Stomach (tissue), 9 donors: Measurements from ENCODE around the gene SPTBN5. TPM values are rescaled to one million over a fixed set of nuclear protein-coding genes. Genes with fewer than 3 reads are reported as not detected.
A peak's percentile ranks its signal among the peaks of the same experiment; 100 is the strongest.

ENCODE experiments used
- DNase-seq, 2 donors: peaks; one replicate each; pipeline versions ENCODE4 v3.0.0 to v3.0.0-alpha.2; 2013 to 2019
- H3K27ac ChIP-seq, 5 donors: fragments of 200-600 bp in 4 of 5; sonication (generic) in 4 of 5; one replicate each; pipeline ENCODE4 v1.5.1; 2013 to 2019; ENCODE audit warnings: mild to moderate bottlenecking in 1 of 5, moderate library complexity in 1 of 5
- H3K27me3 ChIP-seq, 3 donors: fragments of 200-600 bp; sonication (generic); one replicate each; pipeline ENCODE4 v1.5.1; 2017 to 2019; ENCODE audit warnings: mixed run types in 1 of 3
- H3K36me3 ChIP-seq, 4 donors: fragments of 200-600 bp; sonication (generic); 1 replicate in 3 of 4; 2 replicates in 1 of 4; pipeline ENCODE4 v1.5.1; 2016 to 2019
- H3K4me1 ChIP-seq, 4 donors: fragments of 200-600 bp; sonication (generic); one replicate each; pipeline ENCODE4 v1.5.1; 2016 to 2019
- H3K4me3 ChIP-seq, 4 donors: fragments of 200-600 bp; sonication (generic) in 3 of 4; one replicate each; pipeline ENCODE4 v1.5.1; 2016 to 2019; ENCODE audit warnings: mild to moderate bottlenecking in 1 of 4
- H3K9me3 ChIP-seq, 4 donors: fragments of 200-600 bp; sonication (generic); one replicate each; pipeline ENCODE4 v1.5.1; 2016 to 2019
- EP300 ChIP-seq: sonication (generic); formaldehyde crosslinking; IDR thresholded peaks from one replicate; pipeline ENCODE4 v1.6.1; 2017; ENCODE audit warnings: antibody characterized with exemption
- POLR2A ChIP-seq, 4 donors: fragments of 450-650 bp; IDR thresholded peaks; one replicate each; pipeline ENCODE4 v1.6.1; 2016; ENCODE audit warnings: antibody characterized with exemption in 4 of 4, control low read depth in 2 of 4, mild to moderate bottlenecking in 1 of 4, moderate library complexity in 1 of 4
- POLR2AphosphoS5 ChIP-seq, 3 donors: sonication (generic); formaldehyde crosslinking; IDR thresholded peaks; one replicate each; pipeline ENCODE4 v1.6.1; 2016; ENCODE audit warnings: antibody characterized with exemption in 3 of 3
- WGBS, 5 donors: extraction: QIAGEN DNeasy Blood & Tissue Kit in 3 of 5; methylation state at CpG; one replicate each; pipeline versions ENCODE4 v1.1.5 to v1.1.7; 2013 to 2018; 5-methylcytosine and 5-hydroxymethylcytosine counted together
- intact Hi-C: fragments of 100-400 bp; cut with DNase I; formaldehyde crosslinking; loops from one replicate; pipeline ENCODE4 v1.15.1; 2023; ENCODE audit warnings: low total_unique reads
- polyA plus RNA-seq, 3 donors: library from polyadenylated mRNA; stranded (reverse); fragments of 200-250 nt; gene quantifications; one replicate each; pipeline ENCODE4 v1.2.3, GENCODE V29; 2013
- total RNA-seq, 5 donors: library from RNA; depleted of rRNA; stranded (reverse); fragments of >200 nt; gene quantifications; one replicate each; pipeline versions ENCODE4 v1.1.0 to v1.2.3, GENCODE V29; 2014 to 2016
- TF ChIP-seq, protein P1 (sequence below), 7 experiments: fragments of 450-650 bp in 4 of 7; fragments of 200-600 bp in 3 of 7; sonication (generic) in 3 of 7; IDR thresholded peaks; one replicate each; pipeline ENCODE4 v1.5.1; 2016 to 2019; ENCODE audit warnings: antibody characterized with exemption in 7 of 7, control low read depth in 2 of 7, mild to moderate bottlenecking in 1 of 7
- donor health status: healthy with polysubstance abuse.
- donor health status: Bipolar disorder and iron deficiency.
- donor health status: healthy.

The SPTBN5 gene
- total and polyA plus RNA-seq, 8 donors = 0.29 to 4.9 (median 2.6) TPM; not detected in 1

DNA sequence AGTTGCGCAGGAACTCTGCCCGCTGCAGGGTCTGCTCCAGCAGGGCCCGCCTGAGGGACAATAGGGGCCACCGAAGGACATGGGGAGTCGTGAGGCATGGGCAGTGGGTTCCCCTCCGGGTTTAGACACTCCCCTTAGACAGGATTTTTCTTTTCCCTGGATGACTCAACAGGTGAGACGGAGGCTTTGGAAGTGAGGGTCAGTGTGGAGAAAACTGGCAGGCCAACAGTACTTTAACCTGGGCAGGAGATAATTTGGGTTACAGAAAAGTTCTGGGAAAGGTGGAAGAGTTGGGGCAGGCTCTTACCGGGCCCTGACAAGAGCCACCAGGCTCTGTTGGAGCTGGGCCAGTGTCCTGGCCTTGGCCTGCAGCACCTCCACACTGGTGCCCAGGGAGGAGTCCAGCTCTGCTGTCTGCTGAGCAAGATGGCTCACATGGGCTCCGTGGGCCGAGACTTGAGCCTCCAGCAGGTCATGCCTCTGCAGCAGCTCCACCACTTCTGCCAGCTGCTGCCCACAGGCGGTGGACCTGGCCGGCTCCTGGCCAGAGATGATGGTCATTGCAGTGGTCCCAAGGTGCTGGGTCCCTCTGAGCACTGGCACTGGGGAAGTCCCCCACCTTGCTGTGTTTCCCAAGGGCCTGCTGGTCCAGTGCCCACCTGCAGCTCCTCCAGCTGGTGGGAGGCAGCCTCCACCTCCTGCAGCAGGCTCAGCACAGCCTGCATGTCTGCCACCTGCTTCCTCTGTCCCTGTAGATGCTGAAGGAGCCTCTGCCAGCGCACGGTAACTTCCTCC, 11.0 kb downstream of the SPTBN5 start:
- WGBS, 5 donors = 45 to 77% (median 56%) methylated on average over 6 to 14 of the region's 14 CpGs
- intact Hi-C loops = no loop called here
- Histone ChIP-seq H3K36me3 (no peaks in the 10 kb centered on the region), H3K9me3 (no peaks in the 10 kb centered on the region), H3K27me3 (peaks cover 0 to 29% (median 11%) of the 10 kb centered on the region in 3 donors), H3K27ac (peak overlapping the region in 1 of 5 donors; percentile 13), H3K4me3 (peak overlapping the region; percentile 39 to 45 (median 42)), H3K4me1 (peaks cover 12 to 24% (median 22%) of the 10 kb centered on the region in 4 donors)
- no peak for TF ChIP-seq POLR2AphosphoS5 (IDR thresholded peaks at IDR 0.05)
- TF ChIP-seq POLR2A (IDR thresholded peaks at IDR 0.05) = no peak
- TF ChIP-seq, protein P1, sequence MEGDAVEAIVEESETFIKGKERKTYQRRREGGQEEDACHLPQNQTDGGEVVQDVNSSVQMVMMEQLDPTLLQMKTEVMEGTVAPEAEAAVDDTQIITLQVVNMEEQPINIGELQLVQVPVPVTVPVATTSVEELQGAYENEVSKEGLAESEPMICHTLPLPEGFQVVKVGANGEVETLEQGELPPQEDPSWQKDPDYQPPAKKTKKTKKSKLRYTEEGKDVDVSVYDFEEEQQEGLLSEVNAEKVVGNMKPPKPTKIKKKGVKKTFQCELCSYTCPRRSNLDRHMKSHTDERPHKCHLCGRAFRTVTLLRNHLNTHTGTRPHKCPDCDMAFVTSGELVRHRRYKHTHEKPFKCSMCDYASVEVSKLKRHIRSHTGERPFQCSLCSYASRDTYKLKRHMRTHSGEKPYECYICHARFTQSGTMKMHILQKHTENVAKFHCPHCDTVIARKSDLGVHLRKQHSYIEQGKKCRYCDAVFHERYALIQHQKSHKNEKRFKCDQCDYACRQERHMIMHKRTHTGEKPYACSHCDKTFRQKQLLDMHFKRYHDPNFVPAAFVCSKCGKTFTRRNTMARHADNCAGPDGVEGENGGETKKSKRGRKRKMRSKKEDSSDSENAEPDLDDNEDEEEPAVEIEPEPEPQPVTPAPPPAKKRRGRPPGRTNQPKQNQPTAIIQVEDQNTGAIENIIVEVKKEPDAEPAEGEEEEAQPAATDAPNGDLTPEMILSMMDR (IDR thresholded peaks at IDR 0.05) = no peak
- TF ChIP-seq EP300 = no peak
- DNase-seq = peak in 1 of 2 donors; percentile 43

DNA sequence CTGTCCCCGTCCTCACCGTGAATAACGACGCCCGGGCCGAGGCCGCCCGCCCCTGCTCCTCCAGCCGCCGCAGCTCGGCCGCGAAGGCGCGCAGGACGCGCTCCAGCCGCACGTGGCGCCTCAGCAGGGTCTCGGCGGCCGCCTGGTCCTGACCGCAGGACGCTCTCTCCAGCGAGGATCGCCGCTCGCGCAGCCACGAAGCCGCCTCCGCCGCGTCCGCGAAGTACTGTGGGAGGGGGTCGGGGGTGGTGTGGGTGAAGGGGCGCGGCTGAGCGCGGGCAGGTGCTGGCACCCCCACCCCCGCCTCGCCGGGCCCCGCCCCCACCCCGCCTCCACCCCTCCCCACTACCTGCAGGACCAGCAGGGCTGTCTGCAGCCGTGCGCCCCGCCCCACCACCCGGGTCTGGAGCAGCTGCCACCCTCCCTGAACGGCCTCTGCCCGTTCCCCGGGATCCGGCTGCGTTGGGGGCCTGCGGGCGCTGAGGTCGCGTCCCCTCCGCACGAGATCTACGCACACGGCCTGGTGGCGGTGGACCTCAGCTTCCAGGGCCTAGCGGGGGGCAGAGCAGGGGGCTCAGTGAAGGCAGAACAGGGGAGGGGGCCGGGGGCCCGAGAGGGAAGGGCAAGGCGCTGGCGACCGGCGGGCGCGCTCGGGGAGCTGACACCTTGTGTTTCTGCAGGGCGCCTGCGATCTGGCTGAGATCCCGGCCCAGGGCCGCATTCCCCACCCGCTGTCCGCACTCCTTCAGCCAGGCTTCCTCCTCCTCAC, 11.7 kb downstream of the SPTBN5 start:
- H3K36me3 ChIP-seq = no peaks in the 10 kb centered on the region
- intact Hi-C loops = no loop called here
- peaks cover 0 to 29% (median 11%) of the 10 kb centered on the region in 3 donors for H3K27me3 ChIP-seq
- peak overlapping the region; percentile 39 to 45 (median 42) for H3K4me3 ChIP-seq
- no peak for TF ChIP-seq POLR2AphosphoS5 (IDR thresholded peaks at IDR 0.05)
- H3K4me1 ChIP-seq = peaks cover 12 to 25% (median 22%) of the 10 kb centered on the region in 4 donors
- H3K9me3 ChIP-seq = no peaks in the 10 kb centered on the region
- peak overlapping the region in 1 of 5 donors; percentile 13 for H3K27ac ChIP-seq
- WGBS, 5 donors = 8 to 30% (median 11%) methylated on average over 24 to 81 of the region's 81 CpGs
- DNase-seq = peak; percentile 48 to 69

DNA sequence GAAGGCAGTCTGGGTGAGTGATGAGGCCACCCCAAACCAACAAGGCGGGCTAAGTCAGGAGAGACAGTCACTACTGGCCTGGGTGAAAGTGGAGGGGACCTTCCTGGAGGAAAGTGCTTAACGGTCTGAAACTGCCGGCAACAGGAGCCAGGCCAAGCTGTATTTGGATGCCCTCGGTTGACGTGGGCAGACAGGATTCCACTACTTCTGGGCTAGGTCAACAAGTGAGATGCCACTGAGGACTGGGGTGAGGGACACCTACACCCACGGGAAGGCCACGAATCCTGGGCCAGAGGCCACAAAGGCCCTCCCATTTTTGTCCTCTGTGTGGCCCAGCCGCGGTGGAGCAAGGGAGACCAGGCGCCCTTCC, 12.3 kb downstream of the SPTBN5 start:
- TF ChIP-seq POLR2AphosphoS5 (IDR thresholded peaks at IDR 0.05) = no peak
- intact Hi-C loops = no loop called here
- Histone ChIP-seq H3K27ac (peak overlapping the region in 1 of 5 donors; percentile 13), H3K9me3 (no peaks in the 10 kb centered on the region), H3K4me1 (peaks cover 12 to 30% (median 22%) of the 10 kb centered on the region in 4 donors), H3K27me3 (peaks cover 0 to 29% (median 11%) of the 10 kb centered on the region in 3 donors), H3K36me3 (no peaks in the 10 kb centered on the region), H3K4me3 (peak overlapping the region; percentile 39 to 45 (median 42))
- DNase-seq = no peak
- WGBS, 5 donors = 31 to 48% (median 35%) methylated on average over 5 to 10 of the region's 10 CpGs

DNA sequence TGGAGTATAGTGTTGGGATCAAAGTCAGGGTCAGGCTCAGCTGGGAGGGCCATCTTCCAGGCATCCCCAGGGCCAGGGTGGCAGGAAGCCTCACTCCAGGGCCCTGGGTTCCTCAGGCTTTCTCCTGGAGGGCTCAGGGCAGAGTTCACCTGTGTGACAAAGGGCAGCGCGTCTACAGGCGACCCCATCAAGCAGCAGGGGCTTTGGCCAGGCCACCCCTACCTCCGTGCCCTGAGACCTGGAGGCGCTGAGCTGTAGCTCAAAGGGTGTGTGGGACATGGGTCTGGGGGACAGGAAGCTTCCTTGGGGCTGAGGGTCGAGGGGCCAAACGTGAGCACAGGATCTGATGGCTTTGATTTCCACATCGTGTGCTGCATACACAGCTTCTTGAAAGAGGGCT, 12.8 kb downstream of the SPTBN5 start:
- Histone ChIP-seq H3K4me3 (no peak overlapping the region), H3K36me3 (no peaks in the 10 kb centered on the region), H3K4me1 (peaks cover 12 to 34% (median 22%) of the 10 kb centered on the region in 4 donors), H3K9me3 (no peaks in the 10 kb centered on the region), H3K27ac (no peak overlapping the region), H3K27me3 (peaks cover 0 to 29% (median 11%) of the 10 kb centered on the region in 3 donors)
- no peak for TF ChIP-seq EP300
- no peak for TF ChIP-seq POLR2A (IDR thresholded peaks at IDR 0.05)
- TF ChIP-seq, protein P1 (IDR thresholded peaks at IDR 0.05) = no peak
- no peak for TF ChIP-seq POLR2AphosphoS5 (IDR thresholded peaks at IDR 0.05)
- intact Hi-C loops = no loop called here
- DNase-seq = no peak
- 82 to 90% (median 89%) methylated on average over 8 of the region's 8 CpGs for whole genome bisulfite sequencing, 5 donors

DNA sequence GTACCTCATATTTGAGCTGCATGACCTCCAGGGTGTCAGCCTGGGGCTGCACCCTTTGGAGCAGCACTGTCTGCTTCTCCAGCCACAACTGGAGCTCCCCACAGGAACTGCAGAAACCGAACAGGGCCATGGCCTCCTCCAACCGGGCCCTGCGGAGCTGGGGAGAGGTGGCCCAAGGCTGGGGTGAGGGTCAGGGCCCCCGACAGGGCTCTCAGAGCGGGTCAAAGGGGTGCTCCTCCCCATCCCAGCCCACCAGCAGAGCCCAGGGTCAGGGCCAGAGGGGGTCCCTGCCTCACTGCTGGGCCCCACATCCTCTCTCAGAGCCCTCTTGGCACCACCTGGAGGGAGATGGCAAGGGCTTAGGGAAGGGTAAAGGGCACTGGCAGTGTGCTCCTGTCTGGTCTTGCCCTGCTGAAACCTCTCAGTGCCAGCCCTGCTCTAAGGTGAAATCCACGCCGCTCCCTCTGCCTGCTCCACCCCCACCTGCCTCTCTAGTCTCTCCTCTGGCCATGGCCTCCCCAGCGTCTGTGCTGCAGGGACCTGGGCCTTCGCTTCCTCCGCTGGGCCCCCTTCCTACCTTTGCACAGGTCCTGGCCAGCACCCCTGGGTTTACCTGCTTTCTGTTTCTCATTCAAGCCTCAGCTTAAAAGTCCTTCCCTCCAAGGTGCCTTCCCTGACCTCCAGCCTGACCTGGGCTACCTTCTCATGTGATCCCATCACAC, 13.5 kb downstream of the SPTBN5 start:
- H3K4me1 ChIP-seq = peaks cover 12 to 34% (median 22%) of the 10 kb centered on the region in 4 donors
- TF ChIP-seq, protein P1 (IDR thresholded peaks at IDR 0.05) = no peak
- TF ChIP-seq POLR2A (IDR thresholded peaks at IDR 0.05) = no peak
- TF ChIP-seq POLR2AphosphoS5 (IDR thresholded peaks at IDR 0.05) = no peak
- no peak for TF ChIP-seq EP300
- DNase-seq = no peak
- no peaks in the 10 kb centered on the region for H3K36me3 ChIP-seq
- no peaks in the 10 kb centered on the region for H3K9me3 ChIP-seq
- 89 to 100% (median 94%) methylated on average over 5 to 10 of the region's 10 CpGs for WGBS, 5 donors
- H3K27me3 ChIP-seq = peaks cover 0 to 29% (median 11%) of the 10 kb centered on the region in 3 donors
- H3K27ac ChIP-seq = no peak overlapping the region
- no peak overlapping the region for H3K4me3 ChIP-seq
- intact Hi-C loops = no loop called here
